GM19324 (cell line): ENCODE measurements around the gene DSN1.
A peak's percentile ranks its signal among the peaks of the same experiment; 100 is the strongest.
"Not testable (repeated sequence)": the region's sequence is repeated elsewhere in the genome, so short reads cannot be mapped to it uniquely, and the experiment has no call there.

Experiments used
- ATAC-seq: cut with Tn5 transposase; IDR thresholded peaks from one replicate; pipeline ENCODE4 v1.9.1; 2021; ENCODE audit warnings: mild to moderate bottlenecking, moderate library complexity; ENCODE audit not compliant: unreplicated experiment, low FRiP score

DSN1 gene, protein sequence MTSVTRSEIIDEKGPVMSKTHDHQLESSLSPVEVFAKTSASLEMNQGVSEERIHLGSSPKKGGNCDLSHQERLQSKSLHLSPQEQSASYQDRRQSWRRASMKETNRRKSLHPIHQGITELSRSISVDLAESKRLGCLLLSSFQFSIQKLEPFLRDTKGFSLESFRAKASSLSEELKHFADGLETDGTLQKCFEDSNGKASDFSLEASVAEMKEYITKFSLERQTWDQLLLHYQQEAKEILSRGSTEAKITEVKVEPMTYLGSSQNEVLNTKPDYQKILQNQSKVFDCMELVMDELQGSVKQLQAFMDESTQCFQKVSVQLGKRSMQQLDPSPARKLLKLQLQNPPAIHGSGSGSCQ

GRCh38 chr20:36773597-36774390 lies at the start of gene DSN1:
Gene DSN1 (minus strand): TSS chr20:36773763. CDS start chr20:36771458, 2,305 bp downstream.
- ATAC-seq: peak; percentile 91

GRCh38 chr20:36823121-36823520 lies 49.6 kb upstream of the DSN1 start:
- ATAC-seq: no peak

- no peak for ATAC-seq
Observed at GRCh38 chr20:36821964-36822437, 48.4 kb upstream of the DSN1 start.

DNA sequence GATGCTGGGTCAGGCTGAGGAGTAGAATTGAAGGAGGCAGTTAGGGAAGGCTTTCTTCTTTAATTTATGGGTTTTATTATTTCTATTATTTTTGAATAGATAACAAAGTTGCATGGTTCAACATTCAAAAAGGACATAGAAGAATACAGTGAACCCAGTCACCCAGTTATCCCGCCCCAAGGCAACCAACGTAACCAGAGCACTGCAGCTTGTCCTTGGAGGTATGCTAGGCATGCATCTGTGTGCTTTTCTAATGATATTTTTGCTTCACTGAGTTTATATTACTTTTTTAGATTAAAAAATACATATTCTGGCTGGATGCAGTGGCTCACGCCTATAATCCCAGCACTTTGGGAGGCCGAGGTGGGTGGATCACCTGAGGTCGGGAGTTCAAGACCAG lies 47.4 kb upstream of the DSN1 start:
- ATAC-seq: no peak

GRCh38 chr20:36820073-36820472 lies 46.5 kb upstream of the DSN1 start:
- ATAC-seq: no peak

- no peak for ATAC-seq
Observed at GRCh38 chr20:36819659-36820058, 46.1 kb upstream of the DSN1 start.

DNA sequence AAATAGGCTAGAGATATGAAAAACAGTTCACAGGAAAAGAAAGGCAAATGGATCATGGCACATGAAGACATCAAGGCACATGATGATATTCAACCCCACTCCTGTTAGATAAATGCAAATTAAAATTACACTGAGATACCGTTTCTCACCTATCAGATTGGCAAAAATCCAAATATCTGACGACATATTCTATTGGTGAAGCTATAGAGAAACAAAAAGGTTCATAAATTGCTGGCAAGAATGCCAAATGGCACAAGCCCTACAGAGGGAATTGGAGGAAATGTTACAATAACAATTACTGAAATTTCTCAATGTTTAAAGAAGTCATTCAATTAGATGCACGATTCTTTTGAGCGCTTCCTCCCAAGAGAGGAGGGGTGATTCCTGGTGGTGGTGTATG lies 45.3 kb upstream of the DSN1 start:
- no peak for ATAC-seq

GRCh38 chr20:36818185-36818584 lies 44.6 kb upstream of the DSN1 start:
- ATAC-seq: no peak

DNA sequence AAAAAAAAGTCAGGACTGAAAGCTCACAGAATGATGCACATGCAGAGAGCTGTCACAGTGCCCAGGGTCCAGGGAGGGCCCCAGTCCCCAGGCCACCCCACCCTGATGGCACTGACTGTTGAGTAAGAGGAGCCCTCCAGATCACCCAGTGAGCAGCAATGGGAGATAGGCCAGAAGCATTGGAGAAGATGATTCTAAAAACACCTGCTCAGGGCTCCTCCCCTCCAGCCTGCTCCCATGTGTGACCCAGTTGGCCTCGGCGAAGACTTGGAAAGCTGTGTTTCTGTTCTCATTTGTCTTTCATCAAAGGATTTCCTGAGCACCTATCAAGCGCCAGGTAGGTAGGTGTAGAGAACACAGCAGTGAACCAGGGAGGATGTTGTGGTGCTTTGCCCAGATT lies 43.9 kb upstream of the DSN1 start:
- ATAC-seq: no peak

GRCh38 chr20:36815454-36816091 lies 42.0 kb upstream of the DSN1 start:
- no peak for ATAC-seq

DNA sequence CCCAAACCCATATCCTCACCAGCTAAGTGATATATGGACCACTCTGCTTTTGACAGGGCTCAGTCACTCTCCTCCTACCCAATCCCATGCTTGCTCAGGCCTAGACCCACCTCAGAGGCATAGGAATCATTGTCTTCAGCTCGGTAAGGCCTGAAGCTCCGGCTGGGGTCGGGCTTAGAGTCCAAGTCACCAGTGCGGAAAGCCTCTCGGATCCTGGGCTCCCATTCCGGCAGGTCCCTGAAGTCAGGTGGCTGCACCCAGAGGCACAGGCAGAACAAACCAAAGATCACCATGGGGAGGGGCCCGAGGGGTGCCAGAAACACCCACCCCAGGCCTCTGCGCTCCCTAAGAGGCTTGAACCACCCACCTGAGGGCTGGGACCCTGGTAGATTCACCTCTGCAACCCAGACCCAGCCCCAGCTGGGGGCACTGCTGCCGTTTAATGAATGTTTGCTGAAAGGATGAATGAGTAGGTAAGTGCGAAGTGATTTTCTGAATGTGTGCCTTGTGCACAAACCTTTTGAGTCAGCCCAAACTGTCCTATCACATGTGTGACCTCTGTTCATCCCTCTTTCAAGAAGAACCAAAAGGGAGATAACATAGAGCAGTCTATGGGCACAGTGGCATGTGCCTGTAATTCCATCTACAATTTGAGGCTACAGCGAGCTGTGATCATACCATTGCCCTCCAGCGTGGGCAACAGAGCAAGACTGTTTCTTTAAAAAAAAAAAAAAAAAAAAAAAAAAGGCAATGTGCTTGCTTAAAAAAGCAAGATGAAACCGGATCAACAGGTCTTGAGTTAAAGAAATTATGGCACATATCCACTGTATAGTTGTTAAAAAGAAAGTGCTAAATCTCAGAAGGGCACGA lies 39.3 kb upstream of the DSN1 start:
- no peak for ATAC-seq

- no peak for ATAC-seq
Observed at GRCh38 chr20:36808317-36809257, 35.0 kb upstream of the DSN1 start.

DNA sequence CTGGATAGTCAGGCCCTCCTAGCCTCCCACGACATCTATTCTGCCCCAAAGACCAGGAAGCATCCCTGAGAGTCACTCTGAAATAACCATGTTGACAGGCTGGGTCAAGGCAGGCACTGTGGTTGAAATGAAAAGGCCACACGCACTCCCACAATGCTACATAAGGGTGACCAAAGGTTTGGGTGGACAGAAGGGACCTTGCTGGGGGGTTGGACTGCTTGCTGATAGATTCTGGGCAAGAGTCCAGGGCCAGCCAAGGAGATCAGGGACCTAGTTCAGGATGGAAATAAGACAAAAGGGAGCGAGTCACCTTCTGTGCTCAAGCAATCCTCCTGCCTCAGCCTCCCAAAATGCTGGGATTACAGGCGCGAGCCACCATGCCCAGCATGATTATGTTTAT lies 32.5 kb upstream of the DSN1 start:
- no peak for ATAC-seq

DNA sequence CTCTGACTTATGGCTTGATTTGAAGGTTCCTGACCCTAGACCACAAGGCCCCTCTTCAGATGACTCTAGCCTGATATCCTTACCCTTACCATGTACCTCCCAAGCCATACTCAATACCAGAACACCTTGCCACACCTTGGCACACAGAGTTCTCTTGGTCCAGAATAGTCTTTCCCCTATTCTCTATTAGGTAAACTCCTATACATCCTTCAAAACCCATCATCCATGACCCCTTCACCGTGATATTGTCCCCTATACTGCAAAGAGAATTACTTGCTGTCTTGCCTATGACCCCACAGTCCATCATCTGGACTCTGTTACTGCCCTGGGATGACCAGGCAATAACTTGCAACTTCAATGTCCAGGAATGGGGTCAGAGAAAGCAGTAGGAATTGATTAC lies 31.8 kb upstream of the DSN1 start:
- ATAC-seq: no peak

DNA sequence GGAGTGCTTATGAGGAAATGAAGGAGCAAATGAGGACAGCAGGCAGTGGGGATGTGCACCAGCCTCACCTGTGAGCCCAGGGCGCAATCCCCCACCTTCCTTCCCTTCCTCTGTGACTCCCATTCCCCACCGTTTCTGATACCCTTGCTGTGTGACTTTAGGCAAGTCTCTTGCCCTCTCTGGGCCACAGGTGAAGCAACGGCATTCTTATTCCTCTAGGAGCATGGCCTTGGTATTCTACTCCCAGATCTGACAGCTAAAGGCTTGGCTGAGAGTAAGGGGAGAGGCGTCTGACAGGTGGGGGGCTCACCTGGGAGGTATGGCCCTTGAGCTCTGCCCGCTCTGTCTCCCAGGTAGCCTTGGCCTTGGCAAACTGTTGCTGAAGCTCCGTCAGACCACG lies 30.9 kb upstream of the DSN1 start:
- ATAC-seq: no peak

DNA sequence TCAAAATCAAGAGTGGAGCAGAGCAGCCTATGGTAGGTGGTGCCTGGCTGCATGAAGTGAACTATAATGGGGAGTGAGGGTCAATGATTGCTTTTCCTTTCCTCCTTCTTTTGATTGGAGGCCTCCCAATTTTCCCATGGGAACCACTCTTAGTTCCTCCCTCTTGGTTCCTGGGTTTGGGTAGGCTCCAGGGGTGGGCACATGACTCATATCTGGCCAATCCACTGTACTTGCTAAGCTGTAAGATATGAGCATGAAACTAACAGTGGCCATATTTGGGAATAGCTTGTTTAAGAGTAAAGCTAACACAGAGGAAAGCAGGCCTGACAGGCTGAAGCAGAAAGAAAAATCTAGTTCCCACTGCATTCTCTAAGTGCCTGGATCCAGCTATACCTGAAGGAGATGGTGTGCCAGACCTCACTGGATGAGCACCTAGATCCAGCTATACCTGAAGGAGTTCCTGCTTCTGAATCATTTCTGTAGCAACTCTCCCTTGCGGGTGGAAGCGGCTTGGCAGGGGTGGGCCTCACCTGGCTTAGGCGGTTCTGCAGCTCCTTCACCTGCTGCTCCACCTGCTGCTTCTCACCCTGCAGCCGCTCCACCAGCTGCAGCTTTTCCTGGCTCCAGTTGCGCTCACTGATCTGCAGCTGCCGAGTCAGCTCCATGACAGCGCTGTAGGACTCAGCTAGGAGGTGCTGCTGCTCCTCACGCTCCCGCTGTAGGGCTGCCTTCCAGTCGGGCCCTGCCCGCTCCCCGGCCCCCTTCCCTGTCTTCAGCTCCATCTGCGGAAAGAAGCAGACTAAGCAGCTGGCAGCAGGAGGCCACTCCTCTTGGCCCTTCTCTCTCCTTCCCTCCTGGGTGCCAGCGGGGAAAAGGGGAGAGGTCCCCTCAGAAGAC lies 29.0 kb upstream of the DSN1 start:
- ATAC-seq: no peak

GRCh38 chr20:36800410-36800809 lies 26.8 kb upstream of the DSN1 start:
- ATAC-seq: no peak

DNA sequence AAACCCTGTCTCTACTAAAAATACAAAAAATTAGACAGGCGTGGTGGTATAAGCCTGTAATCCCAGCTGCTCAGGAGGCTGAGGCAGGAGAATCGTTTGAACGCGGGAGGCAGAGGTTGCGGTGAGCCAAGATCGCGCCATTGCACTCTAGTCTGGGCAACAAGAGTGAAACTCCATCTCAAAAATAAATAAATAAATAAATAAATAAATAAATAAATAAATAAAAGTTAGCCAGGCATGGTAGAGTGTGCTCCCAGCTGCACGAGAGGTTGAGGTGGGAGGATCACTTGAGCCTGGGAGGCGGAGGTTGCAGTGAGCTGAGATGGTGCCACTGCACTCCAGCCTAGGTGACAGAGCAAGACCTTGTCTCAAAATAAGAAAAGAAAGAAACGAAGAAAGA lies 25.8 kb upstream of the DSN1 start:
- ATAC-seq: not testable (repeated sequence)
